Keratinocyte (primary cell): ENCODE data around the gene TLCD1. TPM values are rescaled to one million over a fixed set of nuclear protein-coding genes. Genes with fewer than 3 reads are reported as not detected.

Experiments
- DNase-seq: peaks from one replicate; pipeline ENCODE4 v3.0.0-alpha.2; 2011; ENCODE audit warnings: low read depth, missing footprints, low spot score
- FAIRE-seq: peaks from 2 replicates; lab custom pipeline; 2011; peaks lifted over from hg19 to GRCh38; lab: Jason Lieb, UNC
- H2AFZ ChIP-seq: 2 replicates; pipeline ENCODE4 v1.6.0; 2012; ENCODE audit warnings: low read length, control low read depth, inconsistent platforms; ENCODE audit not compliant: control insufficient read depth
- H3K27ac ChIP-seq: 2 replicates; pipeline ENCODE4 v1.5.1; 2011; ENCODE audit warnings: low read length; ENCODE audit not compliant: control insufficient read depth, insufficient read depth
- H3K27me3 ChIP-seq: 3 replicates; pipeline ENCODE4 v1.6.0; 2011; ENCODE audit warnings: low read length; ENCODE audit not compliant: control insufficient read depth, insufficient read depth; ENCODE audit errors: extremely low read depth
- H3K36me3 ChIP-seq, 2 experiments: 2 replicates in 1 of 2; 3 replicates in 1 of 2; pipeline ENCODE4 v1.5.1; 2011; ENCODE audit warnings: low read length in 2 of 2, mild to moderate bottlenecking in 1 of 2; ENCODE audit not compliant: control insufficient read depth in 2 of 2, insufficient read depth in 2 of 2; ENCODE audit errors: extremely low read depth in 1 of 2
- H3K4me1 ChIP-seq: 3 replicates; pipeline ENCODE4 v1.5.1; 2011; ENCODE audit warnings: low read length; ENCODE audit not compliant: control insufficient read depth, insufficient read depth; ENCODE audit errors: extremely low read depth
- H3K4me2 ChIP-seq: 3 replicates; pipeline ENCODE4 v1.6.0; 2011; ENCODE audit warnings: low read depth, low read length; ENCODE audit not compliant: control insufficient read depth, insufficient read depth; ENCODE audit errors: extremely low read depth
- H3K4me3 ChIP-seq, 3 experiments: fragments of 200-600 bp in 1 of 3; sonication (generic) in 1 of 3; 2 replicates in 2 of 3; 3 replicates in 1 of 3; pipeline ENCODE4 v1.5.1; 2011 to 2016; ENCODE audit warnings: low read length in 3 of 3, mild to moderate bottlenecking in 3 of 3, control low read depth in 2 of 3, inconsistent platforms in 1 of 3, low read depth in 1 of 3, mixed read lengths in 1 of 3, mixed run types in 1 of 3, moderate library complexity in 1 of 3; ENCODE audit not compliant: control insufficient read depth in 2 of 3, insufficient read depth in 2 of 3; ENCODE audit errors: extremely low read depth in 1 of 3
- H3K79me2 ChIP-seq: 2 replicates; pipeline ENCODE4 v1.6.0; 2012; ENCODE audit warnings: low read length; ENCODE audit not compliant: control insufficient read depth, insufficient read depth
- H3K9ac ChIP-seq: 3 replicates; pipeline ENCODE4 v1.6.0; 2011; ENCODE audit warnings: low read length; ENCODE audit not compliant: control insufficient read depth, insufficient read depth; ENCODE audit errors: extremely low read depth
- H3K9me1 ChIP-seq: 3 replicates; pipeline ENCODE4 v1.6.0; 2011; ENCODE audit warnings: low read length; ENCODE audit not compliant: control insufficient read depth, insufficient read depth; ENCODE audit errors: extremely low read depth
- H3K9me3 ChIP-seq: 2 replicates; pipeline ENCODE4 v1.5.1; 2012; ENCODE audit warnings: low read depth, low read length; ENCODE audit not compliant: control insufficient read depth
- H4K20me1 ChIP-seq: 3 replicates; pipeline ENCODE4 v1.6.0; 2011; ENCODE audit warnings: low read length; ENCODE audit not compliant: control insufficient read depth, insufficient read depth; ENCODE audit errors: extremely low read depth
- EZH2 ChIP-seq: IDR thresholded peaks from one replicate; pipeline ENCODE4 v1.6.1; 2012; ENCODE audit warnings: inconsistent platforms, mild to moderate bottlenecking, low read length, moderate library complexity
- dilution Hi-C: fragments of 300-500 bp; cut with MboI; formaldehyde crosslinking; loops from one replicate; pipeline ENCODE4 v1.7.0; 2020; ENCODE audit warnings: low sequenced_read_pairs; ENCODE audit not compliant: extremely low pct_ligation_motif_present
- polyA plus RNA-seq, 5 experiments: library from polyadenylated mRNA; depleted of rRNA in 3 of 5; stranded (reverse) in 3 of 5; stranded (forward) in 1 of 5; unstranded in 1 of 5; fragments of >200 nt; gene quantifications; 1 replicate in 1 of 5; 2 replicates in 3 of 5; 3 replicates in 1 of 5; pipeline versions ENCODE4 v1.2.1 to v1.2.3, GENCODE V29; 2011 to 2012; ENCODE audit warnings: missing spikeins in 2 of 5, low read depth in 1 of 5, low replicate concordance in 1 of 5
- TF ChIP-seq, protein P1 (sequence below), 3 experiments: IDR thresholded peaks in 1 of 3; conservative IDR thresholded peaks in 1 of 3; optimal IDR thresholded peaks in 1 of 3; 2 replicates in 2 of 3; 3 replicates in 1 of 3; pipeline versions ENCODE3 to v1.5.1; 2011; ENCODE audit warnings: low read length in 3 of 3, mild to moderate bottlenecking in 3 of 3, moderate library complexity in 2 of 3, control low read depth in 1 of 3, inconsistent platforms in 1 of 3; ENCODE audit not compliant: insufficient read depth in 2 of 3; ENCODE audit errors: extremely low read depth in 1 of 3

TLCD1 gene
- polyA plus RNA-seq, 1 donor (not counting 4 experiments of a cell fraction or from before 2014, with no cell fraction given), result 14.0 TPM

DNA sequence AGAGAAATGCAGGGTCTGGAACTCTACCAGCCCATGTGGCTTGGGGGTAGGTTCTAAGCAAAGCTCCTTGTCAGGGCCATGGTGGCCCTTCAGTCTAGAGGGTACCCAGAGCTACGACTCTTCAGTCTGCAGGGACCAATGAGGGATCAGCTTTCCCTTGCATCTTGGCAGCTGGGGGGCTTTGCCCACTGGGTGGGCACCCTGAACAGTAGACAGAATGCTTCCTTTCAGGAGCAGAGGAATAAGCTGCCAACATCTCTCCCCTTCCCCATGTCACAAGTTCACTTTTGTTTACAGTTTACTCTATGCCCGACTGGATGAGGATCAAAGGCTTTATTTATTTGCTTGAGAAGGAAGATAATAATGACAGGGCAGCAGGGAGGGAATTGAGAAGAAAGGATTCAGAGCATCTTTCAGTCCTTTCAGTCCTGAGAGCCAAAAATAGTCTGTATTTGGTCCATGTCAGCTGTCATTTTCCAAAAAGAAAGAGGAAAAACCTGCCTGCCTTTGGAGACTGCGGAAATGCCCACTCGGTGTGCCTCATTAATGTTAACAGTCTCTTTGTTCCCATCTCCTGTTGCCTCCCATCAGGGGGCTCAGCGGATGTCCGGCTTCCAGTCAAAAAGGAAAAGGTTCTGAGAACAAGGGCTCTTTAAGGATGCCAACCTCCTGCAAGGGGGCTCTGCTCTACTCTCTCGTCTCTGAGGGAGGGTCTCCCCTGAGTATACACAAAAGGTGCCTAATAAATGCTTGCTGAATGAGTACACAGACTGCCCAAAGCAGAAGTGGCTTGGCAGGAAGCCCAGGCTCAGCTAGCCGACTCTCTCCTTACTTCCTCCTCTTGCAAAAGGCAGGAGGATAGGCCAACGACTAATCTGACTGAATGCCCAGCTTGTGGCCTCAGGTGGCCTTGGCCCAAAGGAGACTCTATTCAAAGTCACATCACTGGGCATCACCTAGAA, 34.8 kb upstream of the TLCD1 start:
- H3K4me2 ChIP-seq, result no peak overlapping the region
- peaks cover 9% of the 10 kb centered on the region for H4K20me1 ChIP-seq
- peaks cover 15% of the 10 kb centered on the region for H3K79me2 ChIP-seq
- H3K4me1 ChIP-seq, result peaks cover 5% of the 10 kb centered on the region
- no peak overlapping the region for H3K4me3 ChIP-seq
- H3K36me3 ChIP-seq, result peaks cover 26 to 33% of the 10 kb centered on the region in 2 experiments
- dilution Hi-C loops, result no loop called here
- no peak overlapping the region for H3K9ac ChIP-seq
- H3K9me1 ChIP-seq, result peaks cover 2% of the 10 kb centered on the region
- DNase-seq (no peak), FAIRE-seq (no peak)
- no peak overlapping the region for H2AFZ ChIP-seq
- H3K27me3 ChIP-seq, result no peaks in the 10 kb centered on the region
- no peak overlapping the region for H3K27ac ChIP-seq
- TF ChIP-seq EZH2, result no peak
- TF ChIP-seq, protein P1, sequence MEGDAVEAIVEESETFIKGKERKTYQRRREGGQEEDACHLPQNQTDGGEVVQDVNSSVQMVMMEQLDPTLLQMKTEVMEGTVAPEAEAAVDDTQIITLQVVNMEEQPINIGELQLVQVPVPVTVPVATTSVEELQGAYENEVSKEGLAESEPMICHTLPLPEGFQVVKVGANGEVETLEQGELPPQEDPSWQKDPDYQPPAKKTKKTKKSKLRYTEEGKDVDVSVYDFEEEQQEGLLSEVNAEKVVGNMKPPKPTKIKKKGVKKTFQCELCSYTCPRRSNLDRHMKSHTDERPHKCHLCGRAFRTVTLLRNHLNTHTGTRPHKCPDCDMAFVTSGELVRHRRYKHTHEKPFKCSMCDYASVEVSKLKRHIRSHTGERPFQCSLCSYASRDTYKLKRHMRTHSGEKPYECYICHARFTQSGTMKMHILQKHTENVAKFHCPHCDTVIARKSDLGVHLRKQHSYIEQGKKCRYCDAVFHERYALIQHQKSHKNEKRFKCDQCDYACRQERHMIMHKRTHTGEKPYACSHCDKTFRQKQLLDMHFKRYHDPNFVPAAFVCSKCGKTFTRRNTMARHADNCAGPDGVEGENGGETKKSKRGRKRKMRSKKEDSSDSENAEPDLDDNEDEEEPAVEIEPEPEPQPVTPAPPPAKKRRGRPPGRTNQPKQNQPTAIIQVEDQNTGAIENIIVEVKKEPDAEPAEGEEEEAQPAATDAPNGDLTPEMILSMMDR (optimal IDR thresholded peaks at IDR 0.05 in 1 of 3, IDR thresholded peaks at IDR 0.05 in 1 of 3, conservative IDR thresholded peaks at IDR 0.05 in 1 of 3; ENCODE audit: extremely low read depth in 1 of 3, insufficient read depth in 2 of 3, low read length in 3 of 3), result no peak
- no peaks in the 10 kb centered on the region for H3K9me3 ChIP-seq

DNA sequence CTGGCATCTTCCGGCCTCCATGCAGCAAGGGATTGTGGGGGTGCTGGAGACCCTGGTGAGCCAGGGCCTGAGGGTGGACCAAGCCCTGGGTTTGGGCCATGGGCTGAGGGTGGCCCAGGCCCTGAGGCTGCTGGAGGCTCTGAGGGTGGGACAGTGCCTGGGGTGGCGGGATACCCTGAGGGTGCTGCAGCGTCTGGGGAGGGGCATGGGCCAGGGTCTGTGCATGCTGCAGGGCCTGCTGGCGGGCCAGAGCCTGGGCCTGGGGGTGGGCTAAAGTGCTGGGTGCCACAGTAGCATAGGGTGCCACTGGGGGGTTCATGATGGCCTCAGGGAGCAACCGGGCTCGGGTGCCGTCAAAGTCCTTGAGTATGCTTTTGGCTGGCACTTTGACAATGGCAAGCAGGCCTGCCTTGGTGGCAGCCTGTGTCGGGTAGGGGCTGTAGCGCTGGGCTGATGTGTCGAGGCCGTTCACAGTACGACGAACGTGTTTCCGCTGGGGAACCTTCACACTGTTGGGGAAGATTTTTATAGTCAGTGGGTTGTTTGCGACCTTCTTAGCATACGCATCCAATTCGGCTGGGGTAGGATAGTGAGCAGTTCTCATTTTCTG, 33.3 kb upstream of the TLCD1 start:
- no peak overlapping the region for H3K9ac ChIP-seq
- no peak for DNase-seq
- H3K4me3 ChIP-seq, result no peak overlapping the region
- dilution Hi-C loops, result no loop called here
- H3K79me2 ChIP-seq, result peaks cover 15% of the 10 kb centered on the region
- H3K27me3 ChIP-seq, result no peaks in the 10 kb centered on the region
- peaks cover 2% of the 10 kb centered on the region for H3K9me1 ChIP-seq
- no peak overlapping the region for H2AFZ ChIP-seq
- H3K4me1 ChIP-seq, result peaks cover 5% of the 10 kb centered on the region
- no peak overlapping the region for H3K27ac ChIP-seq
- H3K9me3 ChIP-seq, result no peaks in the 10 kb centered on the region
- no peak for FAIRE-seq
- no peak for TF ChIP-seq EZH2
- TF ChIP-seq, protein P1 (optimal IDR thresholded peaks at IDR 0.05 in 1 of 3, IDR thresholded peaks at IDR 0.05 in 1 of 3, conservative IDR thresholded peaks at IDR 0.05 in 1 of 3; ENCODE audit: extremely low read depth in 1 of 3, insufficient read depth in 2 of 3, low read length in 3 of 3), result no peak
- H4K20me1 ChIP-seq, result peaks cover 9% of the 10 kb centered on the region
- H3K36me3 ChIP-seq, result peaks cover 22 to 31% of the 10 kb centered on the region in 2 experiments
- no peak overlapping the region for H3K4me2 ChIP-seq
